ENCODE measurements around the gene REG4.
"Not testable (repeated sequence)": the region's sequence is repeated elsewhere in the genome, so short reads cannot be mapped to it uniquely, and the experiment has no call there.

REG4 gene

GRCh38 chr1:119790451-119791198, 20.6 kb downstream of the REG4 start:
- no peak overlapping the region for H3K4me3 ChIP-seq (ENCODE audit: low read depth, low read length)
- DNase-seq (ENCODE audit: low read depth): no peak
- no peak for TF ChIP-seq CTCF (IDR thresholded peaks at IDR 0.05; ENCODE audit: low read depth, low read length, missing control alignments)

- no peak overlapping the region for H3K4me3 ChIP-seq (ENCODE audit: low read depth, low read length)
- no peak for TF ChIP-seq CTCF (IDR thresholded peaks at IDR 0.05; ENCODE audit: low read depth, low read length, missing control alignments)
- no peak for DNase-seq (ENCODE audit: low read depth)
Measured at GRCh38 chr1:119787776-119788175, 23.5 kb downstream of the REG4 start.

- DNase-seq (ENCODE audit: low read depth); H3K4me3 ChIP-seq (ENCODE audit: low read depth, low read length): not testable (repeated sequence)
Measured at GRCh38 chr1:119786473-119787050, 24.7 kb downstream of the REG4 start.

GRCh38 chr1:119786046-119786445, 25.2 kb downstream of the REG4 start:
- not testable (repeated sequence) for H3K4me3 ChIP-seq (ENCODE audit: low read depth, low read length); DNase-seq (ENCODE audit: low read depth)

- DNase-seq (ENCODE audit: low read depth): no peak
- no peak for TF ChIP-seq CTCF (IDR thresholded peaks at IDR 0.05; ENCODE audit: low read depth, low read length, missing control alignments)
Measured at GRCh38 chr1:119784191-119784781, 27.0 kb downstream of the REG4 start.

GRCh38 chr1:119783354-119784185, 27.7 kb downstream of the REG4 start:
- H3K4me3 ChIP-seq (ENCODE audit: low read depth, low read length): no peak overlapping the region
- no peak for TF ChIP-seq CTCF (IDR thresholded peaks at IDR 0.05; ENCODE audit: low read depth, low read length, missing control alignments)
- no peak for DNase-seq (ENCODE audit: low read depth)

More at GRCh38 chr1:119784191-119784781, 27.0 kb downstream of the REG4 start:
- no peak overlapping the region for H3K4me3 ChIP-seq (ENCODE audit: low read depth, low read length)

- TF ChIP-seq CTCF (IDR thresholded peaks at IDR 0.05; ENCODE audit: low read depth, low read length, missing control alignments): no peak
- H3K4me3 ChIP-seq (ENCODE audit: low read depth, low read length): no peak overlapping the region
- no peak for DNase-seq (ENCODE audit: low read depth)
Measured at GRCh38 chr1:119782631-119783325, 28.5 kb downstream of the REG4 start.

All from GM12864 (cell line).